Measurements from ENCODE around the gene SFXN5. TPM values are rescaled to one million over a fixed set of nuclear protein-coding genes. Genes with fewer than 3 reads are reported as not detected.

The SFXN5 gene
- total RNA-seq, 1 experiment from 2014 or later: 25.9 TPM

DNA sequence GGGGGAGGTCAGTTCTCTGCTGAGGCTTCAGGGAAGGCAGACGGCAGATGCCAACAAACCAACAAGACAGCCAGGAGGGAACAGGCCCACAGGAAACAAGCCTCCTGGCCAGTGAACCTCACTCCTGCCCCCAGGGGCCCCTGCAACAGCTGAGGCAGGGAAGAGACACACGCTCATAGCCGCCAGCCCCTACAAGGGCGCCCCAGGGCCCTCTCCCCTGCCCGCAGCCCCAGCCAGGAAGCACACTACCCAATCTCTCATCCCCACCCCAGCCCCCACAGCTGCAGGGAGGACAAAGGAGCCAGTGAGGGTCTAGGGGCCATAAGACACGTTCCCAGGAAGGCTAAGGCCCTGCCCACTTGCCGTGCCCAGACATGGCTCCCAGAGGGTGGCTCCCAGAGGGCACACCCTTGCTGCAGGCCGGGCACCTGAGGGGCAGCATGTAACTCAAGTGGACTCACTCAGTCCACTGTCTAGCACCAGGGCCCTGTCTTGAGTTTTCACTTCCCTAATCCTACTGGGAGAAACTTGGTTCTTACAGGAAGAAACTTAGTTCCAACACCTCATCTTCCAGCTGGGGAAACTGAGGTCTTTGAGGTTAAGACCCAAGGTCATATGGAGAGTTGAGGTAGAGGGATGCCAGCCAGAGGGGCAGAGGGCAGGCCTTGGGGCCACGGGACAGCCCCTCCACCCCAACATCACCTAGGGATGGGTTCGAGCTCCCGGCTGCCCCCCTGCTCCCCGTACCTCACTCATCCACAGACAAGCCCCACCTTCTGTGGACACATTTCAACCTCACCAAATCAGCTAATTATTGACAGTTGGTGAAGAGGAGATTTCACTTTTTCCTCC is 116.9 kb downstream of the SFXN5 start:
- CTCF ChIA-PET: interaction anchor here (0.9 to 6.4 kb wide), 5 partner anchors 8 to 67 kb away, joined by 3 to 150 read pairs (median 34); partner anchors contain the start of gene SPR
- H3K27me3 Mint-ChIP-seq (ENCODE audit: low read depth): no peaks in the 10 kb centered on the region; the same call in 1 of the 2 replicates
- H3K9me3 Mint-ChIP-seq: no peaks in the 10 kb centered on the region
- no peak for DNase-seq (ENCODE audit: low spot score)
- no peak overlapping the region; the same call in 1 of the 2 replicates for H3K27ac Mint-ChIP-seq
- no peak for TF ChIP-seq NFYB (CRISPR knock-in tag; conservative IDR thresholded peaks at IDR 0.05; ENCODE audit: low read depth)
- TF ChIP-seq, protein P1, sequence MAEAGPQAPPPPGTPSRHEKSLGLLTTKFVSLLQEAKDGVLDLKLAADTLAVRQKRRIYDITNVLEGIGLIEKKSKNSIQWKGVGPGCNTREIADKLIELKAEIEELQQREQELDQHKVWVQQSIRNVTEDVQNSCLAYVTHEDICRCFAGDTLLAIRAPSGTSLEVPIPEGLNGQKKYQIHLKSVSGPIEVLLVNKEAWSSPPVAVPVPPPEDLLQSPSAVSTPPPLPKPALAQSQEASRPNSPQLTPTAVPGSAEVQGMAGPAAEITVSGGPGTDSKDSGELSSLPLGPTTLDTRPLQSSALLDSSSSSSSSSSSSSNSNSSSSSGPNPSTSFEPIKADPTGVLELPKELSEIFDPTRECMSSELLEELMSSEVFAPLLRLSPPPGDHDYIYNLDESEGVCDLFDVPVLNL (CRISPR knock-in tag; IDR thresholded peaks at IDR 0.05; ENCODE audit: borderline replicate concordance, low read depth): no peak
- TF ChIP-seq ELF4 (CRISPR knock-in tag; IDR thresholded peaks at IDR 0.05; ENCODE audit: low read depth): no peak
- TF ChIP-seq, protein P2, sequence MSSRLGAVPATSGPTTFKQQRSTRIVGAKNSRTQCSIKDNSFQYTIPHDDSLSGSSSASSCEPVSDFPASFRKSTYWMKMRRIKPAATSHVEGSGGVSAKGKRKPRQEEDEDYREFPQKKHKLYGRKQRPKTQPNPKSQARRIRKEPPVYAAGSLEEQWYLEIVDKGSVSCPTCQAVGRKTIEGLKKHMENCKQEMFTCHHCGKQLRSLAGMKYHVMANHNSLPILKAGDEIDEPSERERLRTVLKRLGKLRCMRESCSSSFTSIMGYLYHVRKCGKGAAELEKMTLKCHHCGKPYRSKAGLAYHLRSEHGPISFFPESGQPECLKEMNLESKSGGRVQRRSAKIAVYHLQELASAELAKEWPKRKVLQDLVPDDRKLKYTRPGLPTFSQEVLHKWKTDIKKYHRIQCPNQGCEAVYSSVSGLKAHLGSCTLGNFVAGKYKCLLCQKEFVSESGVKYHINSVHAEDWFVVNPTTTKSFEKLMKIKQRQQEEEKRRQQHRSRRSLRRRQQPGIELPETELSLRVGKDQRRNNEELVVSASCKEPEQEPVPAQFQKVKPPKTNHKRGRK (CRISPR knock-in tag; IDR thresholded peaks at IDR 0.05; ENCODE audit: borderline replicate concordance): no peak
- TF ChIP-seq NFATC4 (CRISPR knock-in tag; IDR thresholded peaks at IDR 0.05): no peak
- TF ChIP-seq, protein P3, sequence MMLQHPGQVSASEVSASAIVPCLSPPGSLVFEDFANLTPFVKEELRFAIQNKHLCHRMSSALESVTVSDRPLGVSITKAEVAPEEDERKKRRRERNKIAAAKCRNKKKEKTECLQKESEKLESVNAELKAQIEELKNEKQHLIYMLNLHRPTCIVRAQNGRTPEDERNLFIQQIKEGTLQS (CRISPR knock-in tag; conservative IDR thresholded peaks at IDR 0.05): no peak
- POLR2A ChIA-PET: interaction anchor here (0.6 kb wide), 1 partner anchor 56 kb away, joined by 3 read pairs; no protein-coding TSS in a partner anchor
- peaks cover 5% of the 10 kb centered on the region for H3K36me3 Mint-ChIP-seq
- H3K4me3 Mint-ChIP-seq: no peak overlapping the region
- no peak for ATAC-seq
- H3K4me1 Mint-ChIP-seq: peaks cover 49% of the 10 kb centered on the region

DNA sequence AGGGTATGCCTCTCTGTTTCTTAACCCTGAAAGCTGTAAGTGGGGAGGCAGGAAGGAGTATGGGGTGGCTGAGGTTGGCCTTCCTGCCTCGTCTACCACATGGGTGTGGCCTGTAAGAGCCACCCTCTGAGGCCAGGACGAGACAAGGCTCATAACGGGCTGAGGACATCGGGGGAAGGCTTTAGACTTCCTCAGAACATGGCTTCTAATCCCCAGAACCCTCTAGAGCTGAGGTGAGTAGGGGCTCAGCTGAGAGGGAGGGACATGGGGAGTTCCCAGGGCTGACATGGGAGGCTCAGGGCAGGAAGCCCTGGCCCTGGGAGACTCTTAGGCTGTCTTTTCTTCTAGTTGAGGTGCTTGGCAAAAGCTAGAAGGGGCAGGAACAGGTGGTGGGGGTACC is 117.5 kb downstream of the SFXN5 start:
- Mint-ChIP-seq H3K4me1 (peaks cover 51% of the 10 kb centered on the region), H3K4me3 (no peak overlapping the region), H3K27ac (no peak overlapping the region), H3K27me3 (ENCODE audit: low read depth) (no peaks in the 10 kb centered on the region), H3K36me3 (peaks cover 5% of the 10 kb centered on the region), H3K9me3 (no peaks in the 10 kb centered on the region)
- TF ChIP-seq, protein P4, sequence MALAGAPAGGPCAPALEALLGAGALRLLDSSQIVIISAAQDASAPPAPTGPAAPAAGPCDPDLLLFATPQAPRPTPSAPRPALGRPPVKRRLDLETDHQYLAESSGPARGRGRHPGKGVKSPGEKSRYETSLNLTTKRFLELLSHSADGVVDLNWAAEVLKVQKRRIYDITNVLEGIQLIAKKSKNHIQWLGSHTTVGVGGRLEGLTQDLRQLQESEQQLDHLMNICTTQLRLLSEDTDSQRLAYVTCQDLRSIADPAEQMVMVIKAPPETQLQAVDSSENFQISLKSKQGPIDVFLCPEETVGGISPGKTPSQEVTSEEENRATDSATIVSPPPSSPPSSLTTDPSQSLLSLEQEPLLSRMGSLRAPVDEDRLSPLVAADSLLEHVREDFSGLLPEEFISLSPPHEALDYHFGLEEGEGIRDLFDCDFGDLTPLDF (CRISPR knock-in tag; IDR thresholded peaks at IDR 0.05): no peak
- TF ChIP-seq GABPB1 (CRISPR knock-in tag; IDR thresholded peaks at IDR 0.05): no peak
- no peak for TF ChIP-seq ZNF396 (CRISPR knock-in tag; IDR thresholded peaks at IDR 0.05; ENCODE audit: borderline replicate concordance)
- TF ChIP-seq, protein P1 (CRISPR knock-in tag; IDR thresholded peaks at IDR 0.05; ENCODE audit: borderline replicate concordance, low read depth): no peak
- TF ChIP-seq, protein P5, sequence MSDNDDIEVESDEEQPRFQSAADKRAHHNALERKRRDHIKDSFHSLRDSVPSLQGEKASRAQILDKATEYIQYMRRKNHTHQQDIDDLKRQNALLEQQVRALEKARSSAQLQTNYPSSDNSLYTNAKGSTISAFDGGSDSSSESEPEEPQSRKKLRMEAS (CRISPR knock-in tag; IDR thresholded peaks at IDR 0.05): no peak
- DNase-seq (ENCODE audit: low spot score): no peak
- CTCF ChIA-PET: interaction anchor here (0.7 to 6.4 kb wide), 7 partner anchors 8 to 82 kb away, joined by 3 to 150 read pairs (median 34); partner anchors contain the start of gene SPR
- POLR2A ChIA-PET: interaction anchor here (0.6 kb wide), 1 partner anchor 57 kb away, joined by 3 read pairs; no protein-coding TSS in a partner anchor
- no peak for ATAC-seq

DNA sequence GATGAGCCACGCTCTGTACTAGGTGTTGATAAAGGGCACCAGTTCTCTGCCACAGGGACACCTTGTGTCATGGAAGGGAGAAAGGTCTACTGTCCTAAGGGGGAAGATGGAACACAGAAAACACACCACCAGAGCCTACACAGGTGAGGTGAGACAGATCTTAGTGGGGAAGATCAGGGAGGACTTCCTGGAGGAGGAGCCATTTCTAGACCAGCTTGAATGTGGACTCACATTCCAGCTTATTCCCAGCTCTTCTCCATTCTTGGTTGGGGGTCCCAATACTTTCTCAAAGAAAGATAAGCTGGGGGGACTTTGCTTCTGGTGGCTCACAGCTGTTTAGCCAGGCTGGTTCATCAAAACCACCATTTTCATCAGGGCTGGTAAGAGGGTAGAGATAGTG is 118.0 kb downstream of the SFXN5 start:
- Mint-ChIP-seq H3K9me3 (no peaks in the 10 kb centered on the region), H3K27me3 (ENCODE audit: low read depth) (no peaks in the 10 kb centered on the region), H3K27ac (peak overlapping the region; percentile 92; the same call in 1 of the 2 replicates), H3K36me3 (peaks cover 5% of the 10 kb centered on the region), H3K4me3 (no peak overlapping the region), H3K4me1 (peaks cover 55% of the 10 kb centered on the region)
- CTCF ChIA-PET: interaction anchor here (0.7 to 6.4 kb wide), 9 partner anchors 9 to 203 kb away, joined by 3 to 150 read pairs (median 31); partner anchors contain the start of gene SPR
- POLR2A ChIA-PET: interaction anchor here (0.6 kb wide), 1 partner anchor 57 kb away, joined by 3 read pairs; no protein-coding TSS in a partner anchor
- ATAC-seq (no peak), DNase-seq (ENCODE audit: low spot score) (no peak)
- TF ChIP-seq JAZF1 (CRISPR knock-in tag; IDR thresholded peaks at IDR 0.05): no peak
- TF ChIP-seq FOXK1 (CRISPR knock-in tag; IDR thresholded peaks at IDR 0.05): no peak
- TF ChIP-seq, protein P6, sequence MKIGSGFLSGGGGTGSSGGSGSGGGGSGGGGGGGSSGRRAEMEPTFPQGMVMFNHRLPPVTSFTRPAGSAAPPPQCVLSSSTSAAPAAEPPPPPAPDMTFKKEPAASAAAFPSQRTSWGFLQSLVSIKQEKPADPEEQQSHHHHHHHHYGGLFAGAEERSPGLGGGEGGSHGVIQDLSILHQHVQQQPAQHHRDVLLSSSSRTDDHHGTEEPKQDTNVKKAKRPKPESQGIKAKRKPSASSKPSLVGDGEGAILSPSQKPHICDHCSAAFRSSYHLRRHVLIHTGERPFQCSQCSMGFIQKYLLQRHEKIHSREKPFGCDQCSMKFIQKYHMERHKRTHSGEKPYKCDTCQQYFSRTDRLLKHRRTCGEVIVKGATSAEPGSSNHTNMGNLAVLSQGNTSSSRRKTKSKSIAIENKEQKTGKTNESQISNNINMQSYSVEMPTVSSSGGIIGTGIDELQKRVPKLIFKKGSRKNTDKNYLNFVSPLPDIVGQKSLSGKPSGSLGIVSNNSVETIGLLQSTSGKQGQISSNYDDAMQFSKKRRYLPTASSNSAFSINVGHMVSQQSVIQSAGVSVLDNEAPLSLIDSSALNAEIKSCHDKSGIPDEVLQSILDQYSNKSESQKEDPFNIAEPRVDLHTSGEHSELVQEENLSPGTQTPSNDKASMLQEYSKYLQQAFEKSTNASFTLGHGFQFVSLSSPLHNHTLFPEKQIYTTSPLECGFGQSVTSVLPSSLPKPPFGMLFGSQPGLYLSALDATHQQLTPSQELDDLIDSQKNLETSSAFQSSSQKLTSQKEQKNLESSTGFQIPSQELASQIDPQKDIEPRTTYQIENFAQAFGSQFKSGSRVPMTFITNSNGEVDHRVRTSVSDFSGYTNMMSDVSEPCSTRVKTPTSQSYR (CRISPR knock-in tag; IDR thresholded peaks at IDR 0.05): no peak
- TF ChIP-seq, protein P4 (CRISPR knock-in tag; IDR thresholded peaks at IDR 0.05): no peak
- TF ChIP-seq KAT7 (CRISPR knock-in tag; IDR thresholded peaks at IDR 0.05; ENCODE audit: borderline replicate concordance): no peak
- TF ChIP-seq NR1H2 (CRISPR knock-in tag; IDR thresholded peaks at IDR 0.05): no peak
